ENCODE data around the gene MEIKIN.

- TF ChIP-seq CTCF (conservative IDR thresholded peaks at IDR 0.05) (no peak), ZFX (IDR thresholded peaks at IDR 0.05) (no peak)
Measured at GRCh38 chr5:131986161-131986912, 40.9 kb upstream of the MEIKIN start.
